HS-27A (cell line): Measurements from ENCODE around the gene EEF2K.
"Not testable (repeated sequence)": the region's sequence is repeated elsewhere in the genome, so short reads cannot be mapped to it uniquely, and the experiment has no call there.

Source experiments
- DNase-seq: peaks from one replicate; pipeline ENCODE4 v3.0.0-alpha.2; 2012; ENCODE audit warnings: low read depth, missing footprints

The EEF2K gene

DNA sequence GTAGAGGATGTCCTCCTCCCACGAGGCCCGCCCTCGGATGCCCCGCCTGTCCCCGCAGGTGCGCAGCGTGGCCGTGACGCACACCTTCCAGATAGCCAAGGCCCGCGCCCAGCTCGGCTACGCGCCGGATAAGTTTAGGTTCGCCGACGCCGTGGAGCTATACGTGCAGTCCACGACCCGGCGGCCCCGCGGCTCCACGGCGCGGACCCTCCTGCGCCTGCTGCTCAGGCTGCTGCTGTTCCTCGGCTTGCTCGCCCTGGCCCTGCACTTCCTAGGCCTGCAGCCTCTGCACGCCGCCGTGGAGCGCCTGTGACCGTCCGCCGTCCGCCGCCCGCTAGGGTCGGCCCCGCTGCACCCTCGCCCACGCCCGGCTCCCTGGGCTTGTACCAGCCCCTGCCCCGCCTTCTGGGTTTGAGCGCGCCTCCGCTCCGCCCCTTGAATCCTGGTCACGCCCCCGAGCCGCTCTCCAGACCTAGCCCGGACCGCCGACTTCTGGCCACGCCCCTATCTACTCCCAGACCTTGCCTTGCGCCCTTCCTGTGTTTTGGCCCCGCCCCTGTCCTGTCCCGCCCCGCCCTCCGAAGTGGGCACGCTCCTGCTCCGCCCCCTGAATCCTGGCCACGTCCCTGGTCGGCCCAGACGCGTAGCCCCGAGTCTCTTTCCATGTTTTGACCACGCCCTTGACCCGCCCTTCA, 15.8 kb upstream of the EEF2K start:
- DNase-seq, result peak; percentile 97

DNA sequence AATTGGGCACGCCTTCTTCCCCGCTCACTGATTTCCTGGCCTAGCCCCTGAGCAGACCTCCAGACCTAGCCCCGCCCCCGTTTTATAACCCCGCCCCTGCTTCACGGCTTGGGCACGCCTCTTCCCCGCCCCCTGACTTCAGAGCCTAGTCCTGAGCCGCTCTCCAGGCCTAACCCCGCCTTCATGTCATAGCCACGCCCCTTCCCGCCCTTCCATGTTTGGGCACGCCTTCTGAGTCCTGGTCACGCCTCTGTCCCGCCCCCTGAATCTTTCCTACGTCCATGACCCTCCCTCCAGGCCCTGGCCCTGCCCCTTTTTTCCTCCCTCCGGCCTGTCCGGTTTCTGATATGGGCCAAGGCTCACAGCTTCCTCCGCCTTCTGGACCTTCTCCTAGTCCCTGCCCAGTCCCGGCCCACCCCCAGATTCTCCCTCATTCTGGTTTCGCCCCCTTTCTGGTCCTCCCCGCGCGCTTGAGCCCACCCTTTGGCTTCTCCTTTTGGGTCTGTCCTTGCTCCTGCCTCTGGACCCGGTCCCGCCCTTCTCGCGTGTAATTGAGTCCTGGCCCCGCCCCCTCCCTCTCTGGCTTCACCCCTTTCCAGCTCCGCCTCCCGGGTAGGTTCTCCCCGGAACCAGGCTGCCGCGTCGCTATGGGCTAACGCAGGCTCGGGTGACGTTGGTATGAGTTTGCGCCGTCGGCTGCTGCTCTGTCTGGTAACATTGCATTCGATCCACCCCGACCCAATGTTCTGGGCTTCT, 15.1 kb upstream of the EEF2K start:
- peak; percentile 98 for DNase-seq

DNA sequence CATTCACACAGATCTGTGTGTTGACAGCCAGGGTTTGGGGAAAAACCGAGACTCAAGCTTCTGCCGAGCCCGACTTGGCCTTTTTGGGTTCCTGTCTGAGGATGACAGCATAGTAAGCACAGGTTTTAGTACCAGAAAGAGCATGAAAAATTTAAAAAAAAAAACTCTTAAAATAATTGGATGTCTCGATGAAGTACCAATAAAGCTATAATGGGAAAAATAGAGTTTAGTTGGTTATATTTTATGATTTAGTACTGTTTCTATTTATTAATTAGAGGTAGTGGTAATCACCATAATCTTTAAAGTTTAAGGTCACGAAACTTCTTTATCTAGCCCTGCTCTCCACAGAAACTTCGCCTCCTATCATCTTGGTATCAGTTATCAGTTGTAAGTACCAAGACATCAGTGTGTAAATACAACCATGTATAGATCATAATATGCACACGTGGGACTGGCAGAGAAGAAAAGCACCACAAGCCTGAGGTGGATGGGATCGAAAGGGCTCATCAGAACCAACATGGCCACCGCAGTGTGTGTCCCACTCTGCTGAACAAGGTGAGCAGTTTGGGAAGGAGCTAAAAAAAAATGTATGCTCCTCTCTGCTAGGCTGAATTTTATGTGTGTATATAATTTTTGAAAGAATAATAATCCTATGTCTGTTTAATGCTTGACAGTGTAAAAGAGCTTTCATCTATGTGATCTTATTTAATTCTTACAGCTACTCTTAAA, 14.4 kb upstream of the EEF2K start:
- no peak for DNase-seq

DNA sequence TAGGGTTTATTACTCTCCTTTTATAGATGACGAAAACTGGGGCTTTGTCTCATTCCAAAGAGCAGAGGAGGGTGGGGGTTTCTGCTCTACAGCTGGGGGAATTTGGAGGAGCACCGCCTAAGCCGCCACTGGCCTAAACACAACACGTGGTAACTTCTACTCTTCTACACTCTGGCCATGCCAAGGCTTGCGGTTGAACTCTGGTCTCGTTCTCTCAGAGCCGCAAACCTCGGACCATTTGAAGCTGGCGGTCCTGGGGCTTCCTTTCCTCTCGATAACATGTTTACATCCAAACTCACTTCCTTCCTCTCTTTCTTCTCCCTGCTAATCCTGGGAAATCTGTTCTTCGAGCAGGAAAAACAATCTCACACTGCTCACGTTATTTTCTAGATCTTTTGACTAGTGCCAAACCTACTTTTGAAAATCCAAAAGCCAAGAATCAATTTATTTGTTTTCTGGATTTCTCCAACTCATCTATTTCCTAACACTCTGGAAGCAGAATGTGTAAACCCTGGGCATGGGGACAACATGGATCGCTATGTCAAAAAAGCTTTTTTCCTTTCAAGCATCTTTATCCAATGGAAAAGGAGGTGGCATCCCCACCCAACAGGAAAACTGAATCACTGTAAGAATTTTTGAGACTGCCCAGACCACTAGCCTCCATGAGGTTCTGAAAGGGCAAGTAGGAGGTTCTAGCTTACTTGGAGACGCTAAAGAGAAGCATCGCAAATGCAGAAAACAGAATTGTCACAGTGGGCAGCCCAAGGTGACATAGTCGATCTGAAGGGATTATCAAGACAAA, 13.6 kb upstream of the EEF2K start:
- DNase-seq, result no peak

DNA sequence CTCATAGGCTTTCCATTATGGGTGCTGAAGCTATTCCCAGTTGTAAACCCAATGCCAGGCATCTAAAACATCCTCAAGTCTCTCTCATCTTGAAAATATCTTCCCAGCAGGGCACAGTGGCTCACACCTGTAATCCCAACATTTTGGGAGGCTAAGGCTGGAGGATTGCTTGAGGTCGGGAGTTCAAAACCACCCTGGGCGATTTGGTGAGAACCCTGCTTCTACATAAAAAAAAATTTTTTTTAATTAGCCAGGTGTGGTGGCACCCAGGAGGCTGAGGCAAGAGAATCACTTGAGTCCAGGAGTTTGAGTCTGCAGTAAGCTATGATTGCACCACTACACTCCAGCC, 13.0 kb upstream of the EEF2K start:
- no peak for DNase-seq

DNA sequence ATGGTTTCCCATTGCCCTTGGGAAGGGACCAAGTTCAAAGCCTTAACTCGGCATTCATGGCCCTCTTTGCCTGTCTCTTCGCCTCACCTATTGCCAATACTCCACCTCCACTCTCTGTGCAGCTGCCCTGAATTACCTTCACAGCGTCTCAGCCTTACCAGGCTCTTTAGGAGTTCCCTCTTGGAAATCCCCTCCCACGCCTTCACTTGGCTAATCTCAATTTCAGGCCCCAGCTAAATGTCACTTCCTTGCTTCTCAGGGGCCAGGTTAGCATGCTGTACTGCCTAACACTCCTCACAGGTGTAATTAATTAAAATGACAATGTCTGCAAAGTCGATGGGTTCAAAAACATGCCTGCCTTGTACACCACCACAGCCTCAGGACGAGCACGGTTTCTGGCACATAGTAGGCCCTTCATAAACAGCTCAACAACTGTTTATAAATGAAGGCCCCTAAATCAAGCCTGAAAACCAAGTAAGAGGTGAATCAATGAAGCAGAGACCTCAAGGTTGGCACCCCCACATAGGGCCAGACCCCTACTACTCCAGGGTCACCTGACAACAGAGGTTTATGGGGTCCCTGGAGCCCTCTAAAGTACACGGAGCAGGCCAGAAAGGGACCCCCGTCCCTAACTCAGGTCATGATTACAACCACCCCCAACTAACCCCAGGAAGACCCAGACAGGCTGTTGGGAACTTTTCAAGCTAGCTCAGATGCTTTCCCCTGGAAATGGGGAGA, 11.2 kb upstream of the EEF2K start:
- DNase-seq, result no peak

DNA sequence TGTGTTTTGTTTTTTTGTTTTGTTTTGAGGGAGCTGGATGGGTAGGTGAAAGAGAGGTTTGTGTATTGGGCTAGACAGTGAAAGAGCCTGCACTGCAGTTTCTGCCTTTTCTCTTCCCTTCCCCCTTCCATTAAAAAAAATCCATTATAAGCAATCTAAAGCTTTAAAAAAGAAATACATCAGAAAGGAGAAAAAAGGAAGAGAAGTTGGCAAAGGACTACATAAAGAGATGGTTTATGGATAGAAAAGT, 10.7 kb upstream of the EEF2K start:
- no peak for DNase-seq

GRCh38 chr16:22195695-22196558, 10.2 kb upstream of the EEF2K start:
- DNase-seq, result peak; percentile 75

DNA sequence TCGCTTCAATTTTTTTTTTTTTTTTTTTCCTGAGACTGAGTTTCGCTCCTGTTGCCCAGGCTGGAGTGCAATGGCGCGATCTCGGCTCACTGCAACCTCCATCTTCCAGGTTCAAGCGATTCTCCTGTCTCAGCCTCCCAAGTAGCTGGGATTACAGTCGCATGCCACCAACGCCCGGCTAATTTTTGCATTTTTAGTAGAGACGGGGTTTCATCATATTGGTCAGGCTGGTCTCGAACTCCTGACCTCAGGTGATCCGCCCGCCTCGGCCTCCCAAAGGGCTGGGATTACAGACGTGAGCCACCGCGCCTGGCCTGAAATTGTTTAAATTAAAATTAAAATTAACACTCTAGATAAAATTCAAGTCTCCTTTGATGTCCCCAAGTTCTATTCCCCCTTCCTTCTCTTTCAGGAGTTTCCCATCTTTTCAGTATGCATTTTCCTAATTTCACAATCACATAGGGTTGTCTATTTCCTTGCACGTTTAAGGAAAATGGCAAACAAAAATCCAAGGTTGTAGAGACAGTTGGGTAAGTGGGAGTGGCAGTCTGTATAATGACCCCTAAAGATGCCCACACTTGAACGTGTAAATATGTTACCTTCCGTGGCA, 9.4 kb upstream of the EEF2K start:
- DNase-seq, result not testable (repeated sequence)

- DNase-seq, result no peak
Measured at GRCh38 chr16:22198547-22199293, 7.4 kb upstream of the EEF2K start.

DNA sequence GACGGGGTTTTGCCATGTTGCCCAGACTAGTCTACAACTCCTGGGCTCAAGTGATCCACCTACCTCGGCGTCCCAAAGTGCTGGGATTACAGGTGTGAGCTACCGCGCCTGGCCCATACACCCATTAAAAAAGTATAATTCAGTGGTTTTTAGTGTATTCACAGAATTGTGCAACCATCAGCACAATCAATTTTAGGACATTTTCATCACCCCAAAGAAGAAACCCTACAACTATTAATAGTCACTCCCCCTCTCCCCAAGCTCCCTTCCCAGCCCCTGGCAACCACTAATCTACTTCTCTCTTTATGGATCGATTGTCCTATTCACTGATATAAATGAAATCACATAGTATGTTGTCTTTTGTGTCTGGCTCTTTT, 3.8 kb upstream of the EEF2K start:
- no peak for DNase-seq

DNA sequence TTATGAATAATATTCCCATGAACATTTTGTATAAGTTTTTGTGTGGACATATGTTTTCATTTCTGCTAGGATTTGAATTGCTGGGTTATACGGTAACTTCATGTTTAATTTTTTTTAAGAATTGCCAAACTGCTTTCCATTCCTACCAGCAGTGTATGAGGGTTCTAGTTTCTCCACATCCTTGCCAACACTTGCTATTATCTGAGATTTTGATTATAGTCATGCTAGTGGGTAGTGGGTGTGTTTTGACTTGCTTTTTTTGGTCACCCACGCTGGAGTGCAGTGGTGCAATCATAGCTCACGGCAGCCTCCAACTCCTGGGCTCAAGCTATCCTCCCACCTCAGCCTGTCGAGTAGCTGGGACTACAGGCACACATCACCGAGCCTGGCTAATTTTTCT, 3.0 kb upstream of the EEF2K start:
- DNase-seq, result no peak

- DNase-seq, result no peak
Measured at GRCh38 chr16:22204091-22204655, 1.9 kb upstream of the EEF2K start.

GRCh38 chr16:22205577-22206012, 483 bp upstream of the EEF2K start:
- no peak for DNase-seq

- DNase-seq, result no peak
Measured at GRCh38 chr16:22206842-22207714, 1.0 kb downstream of the EEF2K start.

- no peak for DNase-seq
Measured at GRCh38 chr16:22207715-22208360, 1.8 kb downstream of the EEF2K start.

GRCh38 chr16:22210285-22210684, 4.2 kb downstream of the EEF2K start:
- DNase-seq, result no peak

DNA sequence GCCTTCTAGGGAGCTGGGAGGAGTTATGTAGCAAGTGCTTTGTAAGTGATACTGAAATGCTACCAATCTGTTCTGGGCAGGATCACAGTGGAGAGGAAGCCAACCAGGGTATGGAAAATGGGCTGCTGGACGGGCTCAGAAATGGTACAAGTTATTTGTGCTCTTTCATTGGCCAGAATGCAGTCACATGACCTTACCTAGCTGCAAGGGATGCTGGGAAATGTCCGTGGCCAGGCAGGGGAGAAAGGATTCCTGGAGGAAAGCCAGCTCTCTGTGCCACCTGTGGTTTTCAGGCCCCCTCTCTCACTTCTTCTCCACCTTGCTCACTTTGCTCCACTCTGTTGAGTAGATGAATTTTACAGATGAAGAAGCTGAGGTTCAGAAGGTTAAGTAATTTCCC, 4.8 kb downstream of the EEF2K start:
- DNase-seq, result no peak
